BE2C (cell line): ENCODE measurements around the gene RPEL1.

Source experiments
- DNase-seq: peaks from one replicate; pipeline ENCODE4 v3.0.0-alpha.2; 2020
- H3K27me3 ChIP-seq: fragments of 250-450 bp; sonication (Bioruptor Pico); 2 replicates; pipeline ENCODE4 v1.5.1; 2020; ENCODE audit warnings: mild to moderate bottlenecking
- H3K36me3 ChIP-seq: fragments of 250-450 bp; sonication (Bioruptor Pico); 2 replicates; pipeline ENCODE4 v1.5.1; 2020; ENCODE audit warnings: mild to moderate bottlenecking
- H3K4me1 ChIP-seq: fragments of 250-450 bp; sonication (Bioruptor Pico); 2 replicates; pipeline ENCODE4 v1.5.1; 2020
- H3K4me3 ChIP-seq: 2 replicates; pipeline ENCODE4 v1.5.1; 2011; ENCODE audit warnings: low read depth, low read length
- H3K9me3 ChIP-seq: fragments of 250-450 bp; sonication (Bioruptor Pico); 2 replicates; pipeline ENCODE4 v1.5.1; 2020
- CTCF ChIP-seq: IDR thresholded peaks from 2 replicates; pipeline ENCODE4 v1.5.1; 2012; ENCODE audit warnings: mild to moderate bottlenecking, low read depth, low read length

The RPEL1 gene

GRCh38 chr10:103280506-103280905, 34.8 kb downstream of the RPEL1 start:
- Histone ChIP-seq H3K9me3 (no peaks in the 10 kb centered on the region), H3K36me3 (peaks cover 19% of the 10 kb centered on the region), H3K4me1 (peaks cover 15% of the 10 kb centered on the region), H3K27me3 (no peaks in the 10 kb centered on the region), H3K4me3 (peak overlapping the region; percentile 74)
- no peak for DNase-seq
- no peak for TF ChIP-seq CTCF

GRCh38 chr10:103281753-103282152, 36.1 kb downstream of the RPEL1 start:
- Histone ChIP-seq H3K9me3 (no peaks in the 10 kb centered on the region), H3K4me1 (peaks cover 15% of the 10 kb centered on the region), H3K4me3 (peak overlapping the region; percentile 74), H3K27me3 (no peaks in the 10 kb centered on the region), H3K36me3 (peaks cover 23% of the 10 kb centered on the region)
- TF ChIP-seq CTCF = no peak
- DNase-seq = peak; percentile 89

- Histone ChIP-seq H3K9me3 (no peaks in the 10 kb centered on the region), H3K36me3 (peaks cover 34% of the 10 kb centered on the region), H3K4me1 (peaks cover 15% of the 10 kb centered on the region), H3K27me3 (no peaks in the 10 kb centered on the region), H3K4me3 (no peak overlapping the region)
- no peak for DNase-seq
- TF ChIP-seq CTCF = no peak
Observed at GRCh38 chr10:103282961-103283360, 37.3 kb downstream of the RPEL1 start.

GRCh38 chr10:103284170-103284569, 38.5 kb downstream of the RPEL1 start:
- Histone ChIP-seq H3K4me1 (peaks cover 15% of the 10 kb centered on the region), H3K27me3 (no peaks in the 10 kb centered on the region), H3K36me3 (peaks cover 46% of the 10 kb centered on the region), H3K9me3 (no peaks in the 10 kb centered on the region), H3K4me3 (no peak overlapping the region)
- no peak for TF ChIP-seq CTCF
- DNase-seq = no peak

- no peaks in the 10 kb centered on the region for H3K27me3 ChIP-seq
- H3K4me3 ChIP-seq = no peak overlapping the region
- peaks cover 44% of the 10 kb centered on the region for H3K36me3 ChIP-seq
- H3K4me1 ChIP-seq = no peaks in the 10 kb centered on the region
- no peaks in the 10 kb centered on the region for H3K9me3 ChIP-seq
- TF ChIP-seq CTCF = no peak
- DNase-seq = no peak
Observed at GRCh38 chr10:103287992-103288391, 42.3 kb downstream of the RPEL1 start.

GRCh38 chr10:103291588-103291987, 45.9 kb downstream of the RPEL1 start:
- no peak for DNase-seq
- H3K4me3 ChIP-seq = no peak overlapping the region
- H3K27me3 ChIP-seq = no peaks in the 10 kb centered on the region
- no peaks in the 10 kb centered on the region for H3K4me1 ChIP-seq
- peaks cover 36% of the 10 kb centered on the region for H3K36me3 ChIP-seq
- no peak for TF ChIP-seq CTCF
- H3K9me3 ChIP-seq = no peaks in the 10 kb centered on the region
